HS-27A (cell line): ENCODE results near the gene IL1R2.
A peak's percentile ranks its signal among the peaks of the same experiment; 100 is the strongest.

Source experiments
- DNase-seq: peaks from one replicate; pipeline ENCODE4 v3.0.0-alpha.2; 2012; ENCODE audit warnings: low read depth, missing footprints

IL1R2 gene

GRCh38 chr2:101991721-101992145 lies at the start of gene IL1R2:
Gene IL1R2 (plus strand): TSS chr2:101991960. CDS start chr2:102008576, 16,616 bp downstream.
- DNase-seq: no peak

DNA sequence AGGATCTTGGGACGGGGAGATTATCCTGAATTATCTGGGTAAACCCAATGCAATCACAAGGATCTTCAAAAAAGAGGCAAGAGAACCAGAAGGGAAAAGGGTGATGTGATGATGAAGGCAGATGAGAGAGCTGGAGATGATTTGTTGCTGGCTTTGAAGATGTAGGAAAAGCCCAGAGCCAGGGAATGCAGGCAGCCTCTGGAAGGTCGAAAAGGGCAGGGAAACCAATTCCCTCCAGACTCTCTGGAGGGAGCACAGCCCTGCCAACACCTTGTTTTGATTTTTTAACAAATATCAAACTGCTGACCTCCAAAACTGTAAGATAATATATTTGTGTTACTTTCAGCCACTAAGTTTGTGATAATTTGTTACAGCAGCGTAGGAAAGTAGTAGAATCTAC lies 48.9 kb upstream of the IL1R2 start:
- DNase-seq: no peak

- no peak for DNase-seq
Measured at GRCh38 chr2:101946372-101947039, 45.3 kb upstream of the IL1R2 start.

DNA sequence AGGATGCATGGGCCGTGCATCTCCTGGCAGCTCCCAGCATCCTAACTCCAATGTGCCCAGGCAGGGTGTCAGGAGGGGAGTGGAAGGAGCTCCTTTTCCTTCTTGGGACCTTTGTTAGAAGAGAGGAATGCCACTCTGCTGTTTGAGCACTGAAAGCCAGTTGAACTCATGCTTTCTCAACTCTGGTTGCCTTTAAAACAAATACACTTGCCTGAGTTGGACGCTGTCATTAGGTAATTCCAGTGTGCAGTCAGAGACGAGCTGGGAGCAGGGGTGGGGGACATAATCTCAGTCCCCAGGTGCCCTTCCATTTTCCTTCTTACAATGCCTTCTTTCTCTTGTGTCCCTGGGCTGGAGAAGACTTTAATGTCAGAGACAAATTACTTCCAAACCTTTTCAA lies 44.4 kb upstream of the IL1R2 start:
- DNase-seq: no peak

DNA sequence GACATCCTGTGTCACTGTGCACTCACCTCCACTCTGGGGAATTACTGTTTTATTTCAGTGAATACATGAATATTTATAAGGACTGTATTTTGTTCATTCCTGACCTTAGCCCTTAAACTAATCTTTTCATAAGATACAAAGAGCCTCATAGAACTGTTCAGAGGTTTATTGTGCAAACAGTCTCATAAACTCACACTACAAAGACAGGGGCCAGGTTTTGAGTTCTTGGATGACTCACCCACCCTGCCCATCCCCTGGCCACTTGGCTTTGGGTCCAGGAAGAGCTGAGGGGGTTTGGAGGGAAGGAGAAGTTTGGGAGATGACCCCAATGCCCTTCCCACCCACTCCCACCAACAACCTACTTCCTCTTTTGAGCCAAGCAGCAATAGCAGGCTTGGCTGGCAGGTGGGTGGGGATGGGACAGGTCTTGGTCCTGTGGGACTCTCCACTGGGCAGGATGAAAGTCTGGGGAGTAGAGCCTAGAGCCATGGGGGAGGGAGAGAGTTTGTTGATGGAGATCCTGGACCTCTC lies 43.1 kb upstream of the IL1R2 start:
- no peak for DNase-seq

GRCh38 chr2:101949304-101949703 lies 42.5 kb upstream of the IL1R2 start:
- no peak for DNase-seq

GRCh38 chr2:101951296-101951695 lies 40.5 kb upstream of the IL1R2 start:
- no peak for DNase-seq

DNA sequence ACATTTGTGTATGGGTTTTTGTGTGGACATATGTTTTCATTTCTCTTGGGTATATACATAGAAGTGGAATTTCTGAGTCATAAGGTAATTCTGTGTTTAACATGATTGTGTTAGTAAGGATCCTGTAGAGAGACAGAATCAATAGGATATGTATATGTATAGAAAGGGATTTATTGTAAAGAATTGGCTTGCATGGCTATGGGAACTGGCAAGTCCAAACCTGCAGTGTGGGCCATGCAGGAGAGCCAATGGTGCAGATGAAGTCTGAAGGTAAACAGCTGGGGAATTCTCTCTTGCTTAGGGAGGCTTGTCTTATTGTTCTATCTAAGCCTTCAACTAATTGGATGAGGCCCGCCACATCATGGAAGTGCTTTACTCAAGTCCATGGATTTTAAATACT lies 39.2 kb upstream of the IL1R2 start:
- no peak for DNase-seq

GRCh38 chr2:101956465-101957438 lies 35.0 kb upstream of the IL1R2 start:
- DNase-seq: no peak

GRCh38 chr2:101958061-101958460 lies 33.7 kb upstream of the IL1R2 start:
- no peak for DNase-seq

GRCh38 chr2:101960819-101961337 lies 30.9 kb upstream of the IL1R2 start:
- no peak for DNase-seq

- DNase-seq: no peak
Measured at GRCh38 chr2:101961338-101962191, 30.2 kb upstream of the IL1R2 start.

GRCh38 chr2:101962309-101962708 lies 29.5 kb upstream of the IL1R2 start:
- no peak for DNase-seq

- DNase-seq: no peak
Measured at GRCh38 chr2:101963198-101963597, 28.6 kb upstream of the IL1R2 start.

DNA sequence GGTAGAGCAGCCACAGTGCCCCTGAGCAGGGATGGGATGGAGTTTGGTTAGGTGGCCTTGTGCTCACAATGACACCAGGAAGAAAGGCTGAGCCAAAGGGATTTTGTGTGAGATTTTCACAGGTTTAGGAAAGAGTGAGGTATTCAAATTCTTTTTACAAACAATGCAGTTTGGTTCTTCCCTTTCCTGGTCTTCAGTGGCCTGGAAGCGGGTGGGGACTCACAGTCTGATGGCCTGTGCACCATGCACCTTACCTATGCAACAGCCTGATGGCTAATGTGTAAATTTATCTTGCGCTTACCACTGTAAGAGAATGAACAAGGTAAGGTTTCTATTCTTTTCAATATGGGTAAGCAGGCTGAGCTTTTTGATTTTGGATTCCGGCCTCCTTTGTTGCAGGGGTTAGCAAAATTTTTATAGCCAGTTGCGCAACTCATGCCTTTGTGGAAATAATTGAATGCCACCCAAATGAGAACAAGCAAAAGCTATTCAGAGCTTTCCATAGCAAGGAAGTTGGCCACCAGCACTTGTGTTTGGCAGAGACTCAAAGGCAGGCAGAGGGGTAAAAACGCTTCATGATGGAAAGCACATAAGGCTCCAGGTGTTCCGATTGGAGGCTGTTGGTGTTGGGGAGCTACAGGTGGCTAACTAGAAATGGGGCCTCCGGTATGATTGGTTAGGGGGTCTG lies 23.8 kb upstream of the IL1R2 start:
- no peak for DNase-seq

DNA sequence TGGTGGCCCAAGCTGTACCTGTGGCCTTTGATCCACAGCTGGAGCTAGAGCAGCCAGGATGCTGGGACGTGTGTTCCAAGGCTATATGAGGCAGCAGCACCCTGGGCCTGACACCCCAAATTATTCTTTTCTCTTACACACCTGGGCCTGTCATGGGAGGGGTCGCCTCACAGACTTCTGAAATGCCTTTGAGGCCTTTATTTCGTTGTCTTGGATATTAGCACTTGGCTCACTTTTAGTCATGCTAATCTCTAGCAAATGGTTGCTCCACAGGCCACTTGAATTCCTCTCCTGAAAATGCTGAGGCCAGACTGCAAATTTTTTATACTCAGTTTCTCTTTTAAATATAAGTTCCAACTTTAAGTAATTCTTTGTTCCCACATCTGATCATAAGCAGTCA lies 22.0 kb upstream of the IL1R2 start:
- DNase-seq: no peak

DNA sequence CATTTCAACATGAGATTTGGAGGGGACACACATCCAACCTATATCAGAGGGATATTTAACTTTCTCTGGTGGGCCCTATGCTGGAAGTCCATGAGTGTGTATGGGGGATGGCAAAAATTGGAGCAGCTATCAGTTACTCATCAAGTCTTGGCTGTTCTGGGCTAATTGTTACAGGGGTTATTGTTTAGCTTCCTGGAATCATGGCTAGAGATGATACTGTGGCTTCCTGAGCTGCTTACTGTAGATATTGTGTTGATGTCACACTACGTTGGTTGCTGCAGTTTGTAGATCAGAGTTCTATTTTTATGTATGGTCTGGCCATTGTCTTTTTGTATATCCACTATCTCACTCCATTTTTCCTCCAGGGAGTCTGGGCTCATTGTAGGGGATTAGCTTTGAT lies 20.9 kb upstream of the IL1R2 start:
- no peak for DNase-seq

DNA sequence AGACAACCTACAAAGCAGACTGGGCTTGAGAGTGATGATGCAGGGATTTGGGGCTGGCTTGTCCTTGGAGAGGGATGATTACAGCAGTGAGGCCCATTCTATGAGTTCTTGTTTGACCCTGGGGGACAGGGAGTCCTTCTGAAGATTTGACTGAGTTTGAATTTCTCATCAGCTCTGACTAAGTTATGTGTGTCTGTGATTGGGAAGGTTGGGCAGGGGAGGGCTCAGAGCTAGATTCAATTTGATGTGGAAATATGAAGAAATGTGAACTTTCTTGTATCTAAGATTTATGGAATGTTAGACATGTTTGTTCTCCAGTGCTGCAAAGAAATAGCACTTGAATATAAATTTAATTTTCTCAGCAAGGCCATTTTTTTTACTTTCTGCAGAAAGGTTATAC lies 19.9 kb upstream of the IL1R2 start:
- no peak for DNase-seq

- peak; percentile 77 for DNase-seq
Measured at GRCh38 chr2:101972621-101973434, 18.9 kb upstream of the IL1R2 start.

DNA sequence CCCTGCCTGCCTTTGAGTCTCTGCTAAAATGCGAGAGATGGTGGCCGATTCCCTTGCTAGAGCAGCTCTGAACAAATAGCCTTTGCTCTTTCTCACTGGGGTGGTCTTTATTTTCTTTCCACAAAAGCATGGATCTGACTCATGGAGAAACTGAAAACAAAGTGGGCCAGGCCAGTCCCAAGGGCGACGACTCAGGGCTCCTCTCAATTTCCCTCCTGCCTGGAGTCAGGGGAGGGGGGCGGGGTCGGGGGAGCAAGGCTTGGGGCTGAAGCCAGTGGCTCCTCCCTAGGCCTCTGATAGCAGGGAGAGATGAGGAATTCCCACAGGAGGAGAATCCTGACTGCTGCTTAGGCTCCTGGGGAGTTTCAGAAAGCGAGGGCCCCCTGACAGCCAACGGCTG lies 17.1 kb upstream of the IL1R2 start:
- DNase-seq: no peak
